ENCODE data around the gene FBXL20. TPM values are rescaled to one million over a fixed set of nuclear protein-coding genes. Genes with fewer than 3 reads are reported as not detected.
"Not testable (repeated sequence)": the region's sequence is repeated elsewhere in the genome, so short reads cannot be mapped to it uniquely, and the experiment has no call there.

The FBXL20 gene
- total and polyA plus RNA-seq, 2 donors (not counting 3 experiments of a cell fraction or from before 2014, with no cell fraction given): 4.6 to 18.0 TPM

DNA sequence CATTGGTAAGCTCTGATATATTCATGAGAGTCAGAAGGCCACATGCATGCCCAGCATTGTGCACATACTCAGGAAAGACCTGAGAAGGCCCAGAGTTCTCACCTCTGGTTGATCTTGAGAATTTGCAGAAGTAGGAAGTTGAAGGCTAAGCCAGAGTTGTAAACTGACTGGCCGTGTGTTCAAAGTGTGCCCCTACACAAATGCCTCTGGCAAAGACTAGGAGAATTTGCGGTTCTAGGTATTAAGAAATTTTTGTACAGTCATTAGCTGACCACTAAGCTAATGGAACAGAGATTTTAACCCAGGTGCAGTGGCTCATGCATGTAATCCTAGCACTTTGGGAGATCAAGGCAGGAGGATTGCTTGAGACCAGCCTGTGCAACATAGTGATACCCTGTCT lies 25.0 kb downstream of the FBXL20 start:
- H3K4me1 ChIP-seq (ENCODE audit: control insufficient read depth, extremely low read depth, insufficient read depth, low read length): no peaks in the 10 kb centered on the region
- no peak overlapping the region for H3K4me3 ChIP-seq (replicated peaks in 1 of 3; ENCODE audit: insufficient read depth in 1 of 3, low read depth in 1 of 3, low read length in 3 of 3)
- no peaks in the 10 kb centered on the region for H3K9me3 ChIP-seq (replicated peaks; ENCODE audit: control insufficient read depth, insufficient read depth, low read length)
- no peaks in the 10 kb centered on the region for H3K79me2 ChIP-seq (ENCODE audit: control insufficient read depth, insufficient read depth, low read length)
- dilution Hi-C loops (cut with MboI; ENCODE audit: extremely low pct_ligation_motif_present, low sequenced_read_pairs): no loop called here
- ChIA-PET CTCF (interaction anchor here (0.6 kb wide), 1 partner anchor 397 kb away, joined by 3 read pairs; no protein-coding TSS in a partner anchor), POLR2A (interaction anchor here (0.5 kb wide), 1 partner anchor 75 kb away, joined by 5 read pairs; the partner anchor contains the start of gene MED1)
- H3K9ac ChIP-seq (replicated peaks; ENCODE audit: extremely low read depth, insufficient read depth, low read length): no peak overlapping the region
- H4K20me1 ChIP-seq (replicated peaks; ENCODE audit: control insufficient read depth, extremely low read depth, insufficient read depth, low read length): no peaks in the 10 kb centered on the region
- no peak overlapping the region for H3K4me2 ChIP-seq (ENCODE audit: insufficient read depth, low read length)
- H3K36me3 ChIP-seq (ENCODE audit: control insufficient read depth in 2 of 2, extremely low read depth in 1 of 2, insufficient read depth in 2 of 2, low read length in 2 of 2): no peaks in the 10 kb centered on the region
- BruUV-seq (replicated peaks): no TSS peak
- no peak overlapping the region for H3K27ac ChIP-seq (ENCODE audit: insufficient read depth, low read depth, low read length)
- H3K27me3 ChIP-seq (ENCODE audit: control insufficient read depth in 2 of 2, insufficient read depth in 2 of 2, low read length in 2 of 2): no peaks in the 10 kb centered on the region
- FAIRE-seq (no peak), DNase-seq (ENCODE audit: low read depth, low spot score) (no peak)
- TF ChIP-seq POLR2AphosphoS5 (IDR thresholded peaks at IDR 0.05; ENCODE audit: insufficient read depth, low read depth, low read length) (no peak), MYC (IDR thresholded peaks at IDR 0.05; ENCODE audit: low read depth, low read length) (no peak), EZH2 (IDR thresholded peaks at IDR 0.05; ENCODE audit: borderline replicate concordance, low read depth, low read length, severe bottlenecking) (no peak), JUN (IDR thresholded peaks at IDR 0.05; ENCODE audit: borderline replicate concordance, insufficient read depth, insufficient read length, low read depth) (no peak), CTCF (IDR thresholded peaks at IDR 0.05; ENCODE audit: extremely low read depth in 1 of 2, insufficient read depth in 1 of 2, low read depth in 1 of 2, low read length in 2 of 2) (no peak), MAX (IDR thresholded peaks at IDR 0.05; ENCODE audit: insufficient read depth, insufficient read length) (no peak), GATA2 (IDR thresholded peaks at IDR 0.05; ENCODE audit: insufficient read depth, insufficient read length, low read depth, low read length) (no peak), POLR2A (IDR thresholded peaks at IDR 0.05; ENCODE audit: low read depth, low read length) (no peak), FOS (IDR thresholded peaks at IDR 0.05; ENCODE audit: borderline replicate concordance, insufficient read depth, low read length) (no peak)
- H3K9me1 ChIP-seq (replicated peaks; ENCODE audit: control insufficient read depth, extremely low read depth, insufficient read depth, low read length): no peaks in the 10 kb centered on the region
- intact Hi-C loops (cut with micrococcal nuclease): no loop called here
- no peak overlapping the region for H2AFZ ChIP-seq (ENCODE audit: low read depth, low read length)

DNA sequence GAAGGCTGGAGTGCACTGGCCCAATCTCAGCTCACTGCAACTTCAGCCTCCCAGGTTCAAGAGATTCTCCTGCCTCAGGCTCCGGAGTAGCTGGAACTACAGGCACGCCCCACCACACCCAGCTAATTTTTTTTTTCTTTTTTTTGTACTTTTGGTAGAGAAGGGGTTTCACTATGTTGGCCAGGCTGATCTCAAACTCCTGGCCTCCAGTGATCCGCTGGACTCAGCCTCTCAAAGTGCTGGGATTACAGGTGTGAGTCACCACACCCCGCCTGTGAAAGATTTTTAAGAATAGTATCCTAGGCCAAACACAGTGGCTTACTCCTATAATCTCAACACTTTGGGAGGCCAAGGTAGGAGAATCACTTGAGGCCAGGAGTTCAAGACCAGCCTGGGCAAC lies 33.6 kb downstream of the FBXL20 start:
- H3K9me1 ChIP-seq (replicated peaks; ENCODE audit: control insufficient read depth, extremely low read depth, insufficient read depth, low read length); FAIRE-seq; intact Hi-C loops (cut with micrococcal nuclease); H3K9me3 ChIP-seq (replicated peaks; ENCODE audit: control insufficient read depth, insufficient read depth, low read length); BruUV-seq (replicated peaks); DNase-seq (ENCODE audit: low read depth, low spot score); H3K4me1 ChIP-seq (ENCODE audit: control insufficient read depth, extremely low read depth, insufficient read depth, low read length); H3K4me2 ChIP-seq (ENCODE audit: insufficient read depth, low read length); H3K27me3 ChIP-seq (ENCODE audit: control insufficient read depth in 2 of 2, insufficient read depth in 2 of 2, low read length in 2 of 2); H3K79me2 ChIP-seq (ENCODE audit: control insufficient read depth, insufficient read depth, low read length); POLR2A ChIA-PET; H3K27ac ChIP-seq (ENCODE audit: insufficient read depth, low read depth, low read length); dilution Hi-C loops (cut with MboI; ENCODE audit: extremely low pct_ligation_motif_present, low sequenced_read_pairs); H3K4me3 ChIP-seq (replicated peaks in 1 of 3; ENCODE audit: insufficient read depth in 1 of 3, low read depth in 1 of 3, low read length in 3 of 3); H3K9ac ChIP-seq (replicated peaks; ENCODE audit: extremely low read depth, insufficient read depth, low read length); H4K20me1 ChIP-seq (replicated peaks; ENCODE audit: control insufficient read depth, extremely low read depth, insufficient read depth, low read length); H3K36me3 ChIP-seq (ENCODE audit: control insufficient read depth in 2 of 2, extremely low read depth in 1 of 2, insufficient read depth in 2 of 2, low read length in 2 of 2); H2AFZ ChIP-seq (ENCODE audit: low read depth, low read length): not testable (repeated sequence)
- CTCF ChIA-PET: interaction anchor here (0.6 to 0.7 kb wide), 2 partner anchors 17 to 123 kb away, joined by 3 read pairs; no protein-coding TSS in a partner anchor

All from endothelial cell of umbilical vein (primary cell).